Natural killer cell (primary cell): ENCODE results near the gene PTPRT. TPM values are rescaled to one million over a fixed set of nuclear protein-coding genes. Genes with fewer than 3 reads are reported as not detected.

Experiments
- ATAC-seq, 3 donors: fragments of 150-1000 bp in 2 of 3; fragments of 200-7000 bp in 1 of 3; cut with Tn5 transposase; 1 replicate in 1 of 3; 2 replicates in 2 of 3; pipeline ENCODE4 v1.10.0; 2021; ENCODE audit warnings: mild to moderate bottlenecking in 2 of 3, moderate library complexity in 2 of 3
- DNase-seq, 2 donors: peaks; one replicate each; pipeline versions ENCODE4 v3.0.0 to v3.0.0-alpha.2; 2013 to 2021; ENCODE audit warnings: mixed read lengths in 1 of 2
- H3K27ac ChIP-seq: one replicate; pipeline ENCODE4 v1.5.1; 2013; ENCODE audit warnings: mild to moderate bottlenecking, low read length
- H3K27me3 ChIP-seq: one replicate; pipeline ENCODE4 v1.6.1; 2013; ENCODE audit warnings: low read length; ENCODE audit not compliant: control insufficient read depth, insufficient read depth
- H3K36me3 ChIP-seq: one replicate; pipeline ENCODE4 v1.6.1; 2013; ENCODE audit warnings: low read length; ENCODE audit not compliant: control insufficient read depth, insufficient read depth
- H3K4me1 ChIP-seq: one replicate; pipeline ENCODE4 v1.6.1; 2013; ENCODE audit warnings: low read length; ENCODE audit not compliant: control insufficient read depth, insufficient read depth
- H3K4me3 ChIP-seq: one replicate; pipeline ENCODE4 v1.5.1; 2013; ENCODE audit warnings: low read length
- H3K9me3 ChIP-seq: one replicate; pipeline ENCODE4 v1.6.1; 2013; ENCODE audit warnings: low read length; ENCODE audit not compliant: control insufficient read depth, insufficient read depth
- H3K27ac Mint-ChIP-seq, 2 donors: one replicate each; pipeline ENCODE4 v1.8.0; 2022; ENCODE audit warnings: mild to moderate bottlenecking in 2 of 2, mixed read lengths in 2 of 2, moderate library complexity in 1 of 2
- H3K27me3 Mint-ChIP-seq, 2 donors: one replicate each; pipeline ENCODE4 v1.8.0; 2022; ENCODE audit warnings: low read depth in 2 of 2, mixed read lengths in 2 of 2
- H3K36me3 Mint-ChIP-seq: one replicate; pipeline ENCODE4 v1.8.0; 2022; ENCODE audit warnings: mixed read lengths
- H3K4me1 Mint-ChIP-seq, 2 donors: one replicate each; pipeline ENCODE4 v1.8.0; 2022; ENCODE audit warnings: mixed read lengths in 2 of 2
- H3K4me3 Mint-ChIP-seq: one replicate; pipeline ENCODE4 v1.8.0; 2022; ENCODE audit warnings: mild to moderate bottlenecking, moderate library complexity, mixed read lengths
- H3K9me3 Mint-ChIP-seq, 2 donors: one replicate each; pipeline ENCODE4 v1.8.0; 2022; ENCODE audit warnings: mixed read lengths in 2 of 2
- WGBS: methylation state at CpG from one replicate; pipeline ENCODE4 v1.1.7; 2013; ENCODE audit warnings: missing lambda C conversion rate; ENCODE audit not compliant: insufficient coverage; 5-methylcytosine and 5-hydroxymethylcytosine counted together
- intact Hi-C: fragments of 100-400 bp; cut with micrococcal nuclease; formaldehyde crosslinking; loops from one replicate; pipeline ENCODE4 v1.14.2; 2022
- total RNA-seq, 4 donors: library from RNA; stranded (reverse); fragments of 120-200 nt in 1 of 4; gene quantifications; one replicate each; pipeline versions ENCODE4 v1.2.3 to v1.2.4, GENCODE V29; 2013 to 2022
- TF ChIP-seq, protein P1 (sequence below): fragments of 200-600 bp; IDR thresholded peaks from one replicate; pipeline ENCODE4 v1.8.0; 2022; ENCODE audit warnings: antibody characterized with exemption

Gene PTPRT
- total RNA-seq, 3 donors from 2014 or later (not counting 1 experiment from before 2014, with no cell fraction given): not detected

DNA sequence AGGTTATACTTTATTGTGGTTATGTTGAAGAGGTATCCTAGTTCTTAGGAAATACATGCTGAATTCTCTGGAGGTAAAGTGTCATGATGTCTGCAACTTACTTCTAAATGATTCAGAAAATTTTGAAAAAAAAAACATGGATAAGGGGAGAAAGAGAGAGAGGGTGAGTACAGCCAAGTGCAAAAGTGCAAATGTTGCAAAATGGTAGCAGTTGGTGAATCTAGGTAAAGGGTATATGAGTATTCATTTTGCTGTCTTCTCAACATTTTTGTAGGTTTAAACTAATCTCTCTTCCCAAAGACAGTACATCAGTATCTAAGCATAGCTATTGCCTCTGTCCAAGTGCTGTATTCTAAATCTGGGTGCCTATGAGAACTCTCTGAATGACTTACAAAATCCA is 992.1 kb downstream of the PTPRT start:
- Mint-ChIP-seq H3K36me3 (no peaks in the 10 kb centered on the region), H3K4me1 (no peaks in the 10 kb centered on the region), H3K4me3 (no peak overlapping the region), H3K27me3 (no peaks in the 10 kb centered on the region), H3K9me3 (peaks cover 2 to 3% of the 10 kb centered on the region in 2 donors), H3K27ac (no peak overlapping the region)
- Histone ChIP-seq H3K9me3 (no peaks in the 10 kb centered on the region), H3K4me3 (no peak overlapping the region), H3K27me3 (no peaks in the 10 kb centered on the region), H3K36me3 (no peaks in the 10 kb centered on the region), H3K27ac (no peak overlapping the region), H3K4me1 (no peaks in the 10 kb centered on the region)
- no peak for ATAC-seq
- intact Hi-C loops: no loop called here
- DNase-seq: no peak
- TF ChIP-seq, protein P1, sequence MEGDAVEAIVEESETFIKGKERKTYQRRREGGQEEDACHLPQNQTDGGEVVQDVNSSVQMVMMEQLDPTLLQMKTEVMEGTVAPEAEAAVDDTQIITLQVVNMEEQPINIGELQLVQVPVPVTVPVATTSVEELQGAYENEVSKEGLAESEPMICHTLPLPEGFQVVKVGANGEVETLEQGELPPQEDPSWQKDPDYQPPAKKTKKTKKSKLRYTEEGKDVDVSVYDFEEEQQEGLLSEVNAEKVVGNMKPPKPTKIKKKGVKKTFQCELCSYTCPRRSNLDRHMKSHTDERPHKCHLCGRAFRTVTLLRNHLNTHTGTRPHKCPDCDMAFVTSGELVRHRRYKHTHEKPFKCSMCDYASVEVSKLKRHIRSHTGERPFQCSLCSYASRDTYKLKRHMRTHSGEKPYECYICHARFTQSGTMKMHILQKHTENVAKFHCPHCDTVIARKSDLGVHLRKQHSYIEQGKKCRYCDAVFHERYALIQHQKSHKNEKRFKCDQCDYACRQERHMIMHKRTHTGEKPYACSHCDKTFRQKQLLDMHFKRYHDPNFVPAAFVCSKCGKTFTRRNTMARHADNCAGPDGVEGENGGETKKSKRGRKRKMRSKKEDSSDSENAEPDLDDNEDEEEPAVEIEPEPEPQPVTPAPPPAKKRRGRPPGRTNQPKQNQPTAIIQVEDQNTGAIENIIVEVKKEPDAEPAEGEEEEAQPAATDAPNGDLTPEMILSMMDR: no peak

DNA sequence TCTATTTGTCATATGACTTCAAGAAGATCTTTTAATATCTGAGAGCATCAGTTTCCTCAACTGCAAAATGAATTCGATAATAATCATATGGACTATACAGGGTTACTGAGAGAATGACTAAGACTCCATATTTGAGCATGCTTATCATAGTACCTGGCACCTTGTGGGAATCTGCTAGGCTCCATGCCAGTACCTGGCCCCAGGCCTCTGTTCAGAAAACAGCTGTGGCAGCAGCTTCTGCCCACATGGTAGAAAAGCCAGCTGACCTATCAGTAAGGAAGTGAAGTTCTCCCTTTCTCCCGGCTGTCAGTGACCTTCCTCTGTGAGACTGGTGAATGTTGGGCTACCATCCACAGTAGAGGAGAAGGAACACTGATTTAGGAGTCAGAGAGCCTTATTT is 996.6 kb downstream of the PTPRT start:
- Histone ChIP-seq H3K27ac (no peak overlapping the region), H3K9me3 (no peaks in the 10 kb centered on the region), H3K36me3 (no peaks in the 10 kb centered on the region), H3K4me1 (no peaks in the 10 kb centered on the region), H3K27me3 (no peaks in the 10 kb centered on the region), H3K4me3 (no peak overlapping the region)
- TF ChIP-seq, protein P1: no peak
- no peak for DNase-seq
- Mint-ChIP-seq H3K27me3 (no peaks in the 10 kb centered on the region), H3K4me1 (no peaks in the 10 kb centered on the region), H3K4me3 (no peak overlapping the region), H3K27ac (no peak overlapping the region), H3K9me3 (peaks cover 2 to 5% of the 10 kb centered on the region in 2 donors), H3K36me3 (no peaks in the 10 kb centered on the region)
- ATAC-seq: no peak
- WGBS: 63% methylated on average over 2 of the region's 2 CpGs
- intact Hi-C loops: no loop called here

DNA sequence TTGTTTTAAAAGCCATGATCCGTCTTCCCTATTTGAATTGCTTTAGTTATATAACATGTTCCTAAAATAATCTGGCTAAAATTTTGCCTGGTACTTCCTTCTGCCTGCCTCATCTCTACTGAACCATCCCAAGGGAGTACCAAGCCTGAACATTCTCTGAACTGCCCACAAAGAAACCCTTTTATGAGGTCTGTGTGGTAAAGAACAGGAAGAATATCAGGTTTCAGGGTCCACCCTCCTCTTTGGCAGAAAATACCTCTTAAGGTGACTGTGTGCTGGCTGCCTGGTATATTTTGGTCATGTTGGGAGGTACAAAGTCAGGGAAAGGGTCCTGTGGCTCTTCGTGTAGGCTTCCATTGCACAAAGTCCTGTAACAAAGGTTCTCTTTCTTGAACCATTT is 997.4 kb downstream of the PTPRT start:
- 61% methylated on average over 2 of the region's 2 CpGs for WGBS
- intact Hi-C loops: no loop called here
- H3K27me3 Mint-ChIP-seq: no peaks in the 10 kb centered on the region

More for the DNA sequence above, 997.4 kb downstream of the PTPRT start:
- H3K36me3 ChIP-seq: no peaks in the 10 kb centered on the region
- ATAC-seq (no peak), DNase-seq (no peak)
- TF ChIP-seq, protein P1: no peak
- no peak overlapping the region for H3K27ac Mint-ChIP-seq
- H3K4me1 Mint-ChIP-seq: no peaks in the 10 kb centered on the region
- peaks cover 2 to 6% of the 10 kb centered on the region in 2 donors for H3K9me3 Mint-ChIP-seq
- H3K4me3 Mint-ChIP-seq: no peak overlapping the region
- H3K27me3 ChIP-seq: no peaks in the 10 kb centered on the region
- no peak overlapping the region for H3K27ac ChIP-seq
- no peaks in the 10 kb centered on the region for H3K36me3 Mint-ChIP-seq
- H3K4me3 ChIP-seq: no peak overlapping the region
- H3K4me1 ChIP-seq: no peaks in the 10 kb centered on the region
- H3K9me3 ChIP-seq: no peaks in the 10 kb centered on the region
